ENCODE measurements around the gene CHCHD10. TPM values are rescaled to one million over a fixed set of nuclear protein-coding genes. Genes with fewer than 3 reads are reported as not detected.

Gene CHCHD10
- total and polyA plus RNA-seq, 2 donors from 2014 or later = 190 to 1,445 TPM

- TF ChIP-seq CTCF (IDR thresholded peaks at IDR 0.05; ENCODE audit: borderline replicate concordance, extremely low read depth, insufficient read depth) = no peak
- no peaks in the 10 kb centered on the region for H3K36me3 ChIP-seq (ENCODE audit: control insufficient read depth in 2 of 3, insufficient read depth in 3 of 3, low read length in 3 of 3)
- FAIRE-seq (no peak), DNase-seq (peak in 1 of 5 donors; percentile 28)
- H3K4me1 ChIP-seq (ENCODE audit: control insufficient read depth in 2 of 3, insufficient read depth in 2 of 3, low read depth in 1 of 3, low read length in 3 of 3) = peaks cover 0 to 29% (median 10%) of the 10 kb centered on the region in 3 donors
- H3K27me3 ChIP-seq (ENCODE audit: control insufficient read depth, insufficient read depth, low read length) = no peaks in the 10 kb centered on the region
- H3K9ac ChIP-seq (ENCODE audit: low read length in 3 of 3) = peak overlapping the region in 1 of 3 donors; percentile 51
- no peaks in the 10 kb centered on the region for H3K9me3 ChIP-seq (ENCODE audit: control insufficient read depth in 2 of 3, insufficient read depth in 1 of 3, low read length in 3 of 3)
- H3K27ac ChIP-seq (ENCODE audit: low read depth in 2 of 2, low read length in 2 of 2) = no peak overlapping the region
- intact Hi-C loops (cut with DNase I) = loop anchor here (10.0 kb wide), 1 partner anchor 73 kb away; no protein-coding TSS in a partner anchor
- H3K4me3 ChIP-seq (ENCODE audit: low read length in 3 of 3) = peak overlapping the region in 2 of 3 donors; percentile 44 to 52
These were observed 4.5 kb upstream of the CHCHD10 start for GRCh38 chr22:23772315-23772648.

GRCh38 chr22:23769321-23769965 is 1.7 kb upstream of the CHCHD10 start:
- H3K27ac ChIP-seq (ENCODE audit: low read depth in 2 of 2, low read length in 2 of 2) = no peak overlapping the region
- H3K27me3 ChIP-seq (ENCODE audit: control insufficient read depth, insufficient read depth, low read length) = no peaks in the 10 kb centered on the region
- H3K4me1 ChIP-seq (ENCODE audit: control insufficient read depth in 2 of 3, insufficient read depth in 2 of 3, low read depth in 1 of 3, low read length in 3 of 3) = peaks cover 0 to 41% (median 12%) of the 10 kb centered on the region in 3 donors
- peak in 1 of 5 donors; percentile 67 for DNase-seq
- no peak overlapping the region for H3K9ac ChIP-seq (ENCODE audit: low read length in 3 of 3)
- TF ChIP-seq CTCF (IDR thresholded peaks at IDR 0.05; ENCODE audit: borderline replicate concordance, extremely low read depth, insufficient read depth) = no peak
- intact Hi-C loops (cut with DNase I) = no loop called here
- no peaks in the 10 kb centered on the region for H3K9me3 ChIP-seq (ENCODE audit: control insufficient read depth in 2 of 3, insufficient read depth in 1 of 3, low read length in 3 of 3)
- FAIRE-seq = no peak
- H3K36me3 ChIP-seq (ENCODE audit: control insufficient read depth in 2 of 3, insufficient read depth in 3 of 3, low read length in 3 of 3) = peaks cover 0 to 10% (median 0%) of the 10 kb centered on the region in 3 donors
- H3K4me3 ChIP-seq (ENCODE audit: low read length in 3 of 3) = no peak overlapping the region

GRCh38 chr22:23767303-23767672 is 484 bp downstream of the CHCHD10 start:
- FAIRE-seq = no peak
- no peak for TF ChIP-seq CTCF (IDR thresholded peaks at IDR 0.05; ENCODE audit: borderline replicate concordance, extremely low read depth, insufficient read depth)
- Histone ChIP-seq H3K9ac (ENCODE audit: low read length in 3 of 3) (peak overlapping the region; percentile 7 to 95 (median 87)), H3K27ac (ENCODE audit: low read depth in 2 of 2, low read length in 2 of 2) (peak overlapping the region; percentile 88), H3K27me3 (ENCODE audit: control insufficient read depth, insufficient read depth, low read length) (no peaks in the 10 kb centered on the region), H3K4me1 (ENCODE audit: control insufficient read depth in 2 of 3, insufficient read depth in 2 of 3, low read depth in 1 of 3, low read length in 3 of 3) (peaks cover 0 to 36% (median 8%) of the 10 kb centered on the region in 3 donors), H3K4me3 (ENCODE audit: low read length in 3 of 3) (peak overlapping the region; percentile 37 to 85 (median 70)), H3K9me3 (ENCODE audit: control insufficient read depth in 2 of 3, insufficient read depth in 1 of 3, low read length in 3 of 3) (no peaks in the 10 kb centered on the region), H3K36me3 (ENCODE audit: control insufficient read depth in 2 of 3, insufficient read depth in 3 of 3, low read length in 3 of 3) (peaks cover 0 to 14% (median 0%) of the 10 kb centered on the region in 3 donors)
- no peak for DNase-seq
- intact Hi-C loops (cut with DNase I) = no loop called here
